HAP-1 (cell line): ENCODE measurements around the gene ARHGAP6.

Experiments
- DNase-seq, 2 experiments: peaks; one replicate each; pipeline ENCODE4 v3.0.0-alpha.2; 2016 to 2020; ENCODE audit warnings: low spot score in 2 of 2
- H3K27me3 ChIP-seq: fragments of 250-450 bp; sonication (Bioruptor Pico); 2 replicates; pipeline ENCODE4 v1.5.1; 2020; ENCODE audit warnings: low read depth, mild to moderate bottlenecking, moderate library complexity
- H3K36me3 ChIP-seq: fragments of 250-450 bp; sonication (Bioruptor Pico); replicated peaks from 2 replicates; pipeline ENCODE4 v1.5.1; 2020; ENCODE audit warnings: mild to moderate bottlenecking
- H3K4me1 ChIP-seq: fragments of 250-450 bp; sonication (Bioruptor Pico); 2 replicates; pipeline ENCODE4 v1.5.1; 2020; ENCODE audit warnings: mild to moderate bottlenecking
- H3K4me3 ChIP-seq: fragments of 250-450 bp; sonication (Bioruptor Pico); 2 replicates; pipeline ENCODE4 v1.5.1; 2020; ENCODE audit warnings: mild to moderate bottlenecking, moderate library complexity
- H3K9me3 ChIP-seq: fragments of 250-450 bp; sonication (Bioruptor Pico); 2 replicates; pipeline ENCODE4 v1.5.1; 2020; ENCODE audit warnings: mild to moderate bottlenecking, moderate library complexity
- in situ Hi-C: fragments of 300-500 bp; cut with MboI; formaldehyde crosslinking; loops from 3 replicates; pipeline ENCODE4 v1.14.3; 2020; ENCODE audit warnings: low sequenced_read_pairs, inconsistent platforms, mixed read lengths

Gene ARHGAP6

DNA sequence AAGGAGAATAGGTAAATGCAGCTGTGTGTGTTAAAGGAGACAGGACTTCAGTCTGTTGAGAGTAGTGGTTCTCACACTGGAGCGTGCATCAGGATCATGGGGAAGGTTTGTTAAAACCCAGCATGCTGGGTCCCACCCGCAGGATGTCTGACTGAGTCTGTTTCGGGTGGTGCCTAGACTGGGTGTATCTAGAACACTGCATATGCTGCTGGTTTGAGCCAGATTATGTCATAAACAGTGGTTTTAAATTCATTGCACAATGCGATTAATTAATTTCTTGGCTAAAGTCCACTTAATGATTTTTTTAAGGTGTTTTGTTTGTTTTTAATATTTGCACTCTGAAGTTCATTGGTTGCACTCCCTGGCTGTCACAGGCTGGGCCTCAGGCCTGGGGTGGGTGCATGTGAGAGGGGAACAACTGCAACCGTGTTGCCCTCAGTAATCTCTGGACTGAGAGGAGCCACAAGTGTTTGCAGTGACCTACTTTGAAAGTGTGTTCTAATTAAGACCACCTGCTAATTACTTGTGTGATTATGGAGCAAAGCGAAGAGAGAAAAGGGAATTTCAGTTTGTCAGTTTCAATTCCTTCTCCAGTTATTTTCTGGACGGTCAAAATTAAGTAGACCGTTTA is 546.3 kb downstream of the ARHGAP6 start:
- Histone ChIP-seq H3K36me3 (peaks cover 89% of the 10 kb centered on the region), H3K27me3 (no peaks in the 10 kb centered on the region), H3K4me1 (no peaks in the 10 kb centered on the region), H3K9me3 (no peaks in the 10 kb centered on the region), H3K4me3 (no peak overlapping the region)
- DNase-seq: no peak
- in situ Hi-C loops: no loop called here

DNA sequence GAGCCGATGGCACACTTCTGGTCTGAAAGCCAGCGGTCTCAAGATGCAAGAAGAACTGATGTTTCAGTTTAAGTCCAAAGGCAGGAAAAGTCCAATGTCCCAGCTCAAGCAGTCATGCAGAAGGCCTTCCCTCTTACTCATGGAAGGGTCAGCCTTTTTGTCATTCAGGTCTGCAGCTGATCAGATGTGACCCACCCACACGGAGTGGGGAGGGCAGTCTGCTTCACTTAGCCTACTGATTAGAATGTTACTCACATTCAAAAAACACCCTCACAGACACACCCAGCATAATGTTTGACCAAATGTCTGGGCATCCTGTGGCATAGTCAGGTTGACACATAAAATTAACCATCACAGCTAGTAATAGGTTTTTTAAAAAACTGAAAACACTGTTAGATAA is 548.0 kb downstream of the ARHGAP6 start:
- Histone ChIP-seq H3K4me1 (no peaks in the 10 kb centered on the region; the same call in 1 of the 2 replicates), H3K4me3 (no peak overlapping the region), H3K9me3 (no peaks in the 10 kb centered on the region), H3K36me3 (peaks cover 97% of the 10 kb centered on the region), H3K27me3 (no peaks in the 10 kb centered on the region)
- no peak for DNase-seq
- in situ Hi-C loops: no loop called here

- Histone ChIP-seq H3K36me3 (peaks cover 63% of the 10 kb centered on the region), H3K9me3 (no peaks in the 10 kb centered on the region), H3K27me3 (no peaks in the 10 kb centered on the region), H3K4me1 (peaks cover 7% of the 10 kb centered on the region), H3K4me3 (no peak overlapping the region)
- in situ Hi-C loops: no loop called here
- DNase-seq: no peak
Observed at GRCh38 chrX:11113731-11114130, 552.0 kb downstream of the ARHGAP6 start.

GRCh38 chrX:11111947-11112346 is 553.8 kb downstream of the ARHGAP6 start:
- Histone ChIP-seq H3K4me1 (peaks cover 7% of the 10 kb centered on the region), H3K4me3 (peak overlapping the region; percentile 96), H3K36me3 (peaks cover 46% of the 10 kb centered on the region), H3K27me3 (no peaks in the 10 kb centered on the region), H3K9me3 (no peaks in the 10 kb centered on the region)
- in situ Hi-C loops: no loop called here
- no peak for DNase-seq

DNA sequence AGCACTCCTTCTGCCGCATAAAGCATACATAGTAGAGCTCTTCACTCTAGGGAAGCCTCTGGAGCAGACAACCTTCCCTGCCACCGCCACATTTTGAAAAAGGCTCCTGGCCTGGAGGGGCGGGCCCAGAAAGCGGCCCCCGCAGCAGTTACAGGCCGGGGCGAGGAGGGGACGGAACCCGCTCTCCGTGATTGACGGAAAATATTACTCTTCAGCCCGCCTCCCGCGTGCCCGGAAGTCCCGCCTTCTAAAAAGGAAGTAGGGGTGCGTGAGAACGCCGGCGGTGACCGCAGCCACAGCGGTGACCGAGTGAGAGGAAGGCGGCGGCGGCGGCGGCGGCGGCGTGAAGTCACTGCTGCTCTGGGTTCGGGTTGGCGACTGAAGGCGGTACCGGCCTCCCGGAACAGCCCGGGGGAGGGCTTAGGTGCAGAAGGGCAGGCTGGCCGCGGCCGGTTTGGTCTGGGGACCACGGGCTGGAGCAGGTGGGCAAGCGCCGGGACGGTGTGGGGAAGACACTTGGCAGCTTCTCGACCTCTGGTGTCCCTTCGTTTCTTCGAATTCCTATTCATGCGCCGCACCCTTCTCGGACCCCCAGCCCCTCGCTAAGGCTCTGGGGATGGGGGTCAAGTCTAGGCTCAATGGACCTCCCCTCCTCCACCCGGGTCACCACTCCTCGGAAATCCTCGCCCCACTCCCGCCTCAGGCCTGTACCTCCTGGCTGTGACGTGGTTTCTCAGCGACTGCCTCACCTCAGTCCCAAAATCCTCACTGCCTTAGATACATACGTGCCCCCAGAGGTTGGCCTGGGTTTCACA is 554.5 kb downstream of the ARHGAP6 start, which contains the start of gene HCCS:
Gene HCCS (plus strand): TSS at position 296 of the 815 bp plus-strand sequence. CDS start 729 bp downstream, outside the sequence.
- DNase-seq: peak; percentile 89 to 93
- in situ Hi-C loops: no loop called here
- peaks cover 38% of the 10 kb centered on the region for H3K36me3 ChIP-seq
- H3K9me3 ChIP-seq: no peaks in the 10 kb centered on the region
- H3K27me3 ChIP-seq: no peaks in the 10 kb centered on the region
- peak within 1 kb of the TSS; percentile 96 for H3K4me3 ChIP-seq
- H3K4me1 ChIP-seq: peaks cover 7% of the 10 kb centered on the region

DNA sequence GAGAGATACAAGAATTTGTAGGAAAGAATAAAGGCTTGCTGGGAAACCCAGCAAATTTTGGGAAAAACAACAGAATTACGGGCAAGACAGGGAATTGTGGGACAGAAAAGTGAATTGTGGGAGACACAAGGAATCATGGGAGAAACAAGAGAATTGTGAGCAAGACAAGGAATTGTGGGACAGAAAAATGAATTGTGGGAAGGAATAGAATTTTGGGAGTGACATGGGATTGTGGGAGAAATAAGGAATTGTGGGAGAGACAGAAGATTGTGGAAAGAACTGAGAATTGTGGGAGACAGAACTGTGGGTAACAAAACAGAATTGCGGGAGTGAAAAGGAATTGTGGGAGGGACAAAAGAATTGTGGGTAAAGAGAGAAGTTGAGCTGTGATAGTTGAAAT is 555.8 kb downstream of the ARHGAP6 start:
- no peaks in the 10 kb centered on the region for H3K9me3 ChIP-seq
- in situ Hi-C loops: loop anchor here (10.0 kb wide), 1 partner anchor 915 kb away; no protein-coding TSS in a partner anchor
- H3K4me3 ChIP-seq: peak overlapping the region; percentile 0
- no peak for DNase-seq
- H3K36me3 ChIP-seq: peaks cover 26% of the 10 kb centered on the region
- peaks cover 7% of the 10 kb centered on the region for H3K4me1 ChIP-seq
- H3K27me3 ChIP-seq: no peaks in the 10 kb centered on the region

GRCh38 chrX:11108253-11108941 is 557.3 kb downstream of the ARHGAP6 start:
- Histone ChIP-seq H3K4me1 (peaks cover 7% of the 10 kb centered on the region), H3K9me3 (no peaks in the 10 kb centered on the region), H3K4me3 (no peak overlapping the region), H3K36me3 (peaks cover 10% of the 10 kb centered on the region), H3K27me3 (no peaks in the 10 kb centered on the region)
- DNase-seq: no peak
- in situ Hi-C loops: loop anchor here (10.0 kb wide), 1 partner anchor 914 kb away; no protein-coding TSS in a partner anchor

DNA sequence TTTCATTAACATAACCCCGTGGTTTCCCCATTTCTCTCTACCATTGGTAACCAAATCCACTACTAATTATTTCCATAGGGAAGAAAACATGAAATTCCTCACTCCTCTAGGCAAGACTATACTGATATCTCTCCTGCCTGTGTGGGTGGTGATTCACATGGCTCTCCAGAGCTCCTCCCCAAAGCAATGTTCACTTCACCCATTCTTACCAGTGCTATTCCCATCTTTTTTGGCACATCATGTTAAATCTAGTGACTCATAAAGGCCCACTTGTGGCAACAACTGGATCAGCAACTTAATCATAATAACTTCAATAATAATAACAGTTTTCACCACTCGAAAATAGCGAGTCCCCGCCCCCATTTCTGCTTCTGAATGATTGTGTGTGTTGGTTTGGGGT is 560.6 kb downstream of the ARHGAP6 start:
- Histone ChIP-seq H3K36me3 (no peaks in the 10 kb centered on the region; the same call in none of the 2 replicates), H3K4me1 (peaks cover 9% of the 10 kb centered on the region), H3K27me3 (no peaks in the 10 kb centered on the region), H3K4me3 (no peak overlapping the region), H3K9me3 (no peaks in the 10 kb centered on the region)
- in situ Hi-C loops: loop anchor here (10.0 kb wide), 1 partner anchor 910 kb away; no protein-coding TSS in a partner anchor
- DNase-seq: no peak

GRCh38 chrX:11103751-11104150 is 562.0 kb downstream of the ARHGAP6 start:
- no peaks in the 10 kb centered on the region for H3K9me3 ChIP-seq
- no peaks in the 10 kb centered on the region for H3K27me3 ChIP-seq
- H3K4me1 ChIP-seq: peaks cover 5% of the 10 kb centered on the region
- DNase-seq: no peak
- H3K36me3 ChIP-seq: no peaks in the 10 kb centered on the region; the same call in none of the 2 replicates
- H3K4me3 ChIP-seq: no peak overlapping the region
- in situ Hi-C loops: loop anchor here (10.0 kb wide), 1 partner anchor 909 kb away; no protein-coding TSS in a partner anchor

- Histone ChIP-seq H3K4me1 (peaks cover 5% of the 10 kb centered on the region), H3K36me3 (no peaks in the 10 kb centered on the region; the same call in none of the 2 replicates), H3K4me3 (no peak overlapping the region), H3K9me3 (no peaks in the 10 kb centered on the region), H3K27me3 (no peaks in the 10 kb centered on the region)
- DNase-seq: no peak
- in situ Hi-C loops: loop anchor here (10.0 kb wide), 1 partner anchor 908 kb away; no protein-coding TSS in a partner anchor
Observed at GRCh38 chrX:11103006-11103405, 562.7 kb downstream of the ARHGAP6 start.

- Histone ChIP-seq H3K27me3 (no peaks in the 10 kb centered on the region), H3K36me3 (no peaks in the 10 kb centered on the region; the same call in 1 of the 2 replicates), H3K9me3 (no peaks in the 10 kb centered on the region), H3K4me3 (no peak overlapping the region), H3K4me1 (peaks cover 5% of the 10 kb centered on the region)
- DNase-seq: peak; percentile 65 to 77
- in situ Hi-C loops: loop anchor here (10.0 kb wide), 1 partner anchor 906 kb away; no protein-coding TSS in a partner anchor
Observed at GRCh38 chrX:11100281-11101035, 565.3 kb downstream of the ARHGAP6 start.

DNA sequence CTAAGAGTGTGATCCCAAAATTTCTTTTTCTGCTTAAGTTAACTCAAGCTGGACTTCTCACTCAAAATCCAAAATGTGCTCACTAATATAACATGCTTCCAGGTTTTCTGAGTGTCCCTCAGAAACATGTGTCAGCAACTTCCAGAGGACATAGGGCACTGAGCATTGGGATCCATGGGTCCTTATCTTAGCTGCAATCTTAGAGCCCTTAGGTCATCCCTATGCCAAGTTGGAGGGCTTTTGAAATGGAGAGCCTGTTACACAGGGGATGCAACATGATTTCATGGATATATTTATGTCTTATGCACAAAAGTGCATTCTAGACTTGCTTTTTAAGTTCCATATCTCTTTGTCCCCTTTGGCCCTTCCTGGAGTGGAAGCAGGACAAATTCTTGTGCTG is 566.3 kb downstream of the ARHGAP6 start:
- in situ Hi-C loops: no loop called here

DNA sequence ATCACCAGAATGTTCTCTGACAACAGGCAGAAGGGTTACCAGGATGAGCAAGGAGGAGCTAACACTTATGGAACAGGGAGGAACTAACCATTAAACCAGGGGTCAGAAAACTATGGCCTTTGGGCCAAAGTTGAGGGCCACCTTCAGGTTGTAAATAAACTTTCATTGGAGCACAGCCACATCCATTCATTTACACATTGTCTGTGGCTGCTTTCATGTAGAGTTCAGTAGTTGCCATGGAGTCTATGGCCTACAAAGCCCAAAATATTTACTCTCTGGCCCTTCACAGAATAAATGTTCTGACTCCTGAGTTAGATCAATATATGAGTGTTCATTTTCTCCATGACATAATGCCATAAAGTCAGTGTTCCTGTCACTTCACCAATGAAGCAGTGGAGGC is 567.8 kb downstream of the ARHGAP6 start:
- no peak overlapping the region for H3K4me3 ChIP-seq
- no peaks in the 10 kb centered on the region for H3K9me3 ChIP-seq
- DNase-seq: no peak
- H3K4me1 ChIP-seq: peaks cover 5% of the 10 kb centered on the region
- no peaks in the 10 kb centered on the region for H3K36me3 ChIP-seq
- in situ Hi-C loops: no loop called here
- H3K27me3 ChIP-seq: no peaks in the 10 kb centered on the region

More for the DNA sequence above, 566.3 kb downstream of the ARHGAP6 start:
- Histone ChIP-seq H3K9me3 (no peaks in the 10 kb centered on the region), H3K27me3 (no peaks in the 10 kb centered on the region), H3K4me3 (no peak overlapping the region), H3K4me1 (peaks cover 5% of the 10 kb centered on the region), H3K36me3 (no peaks in the 10 kb centered on the region)
- no peak for DNase-seq
